OCI-LY1 (cell line): ENCODE results near the gene KANSL1.

Source experiments
- H2AFZ ChIP-seq: fragments of 200-600 bp; sonication (generic), shearing (Covaris generic); 2 replicates; pipeline ENCODE4 v1.6.0; 2014; ENCODE audit warnings: antibody characterized with exemption, mild to moderate bottlenecking, low read length
- H3F3A ChIP-seq: fragments of 200-600 bp; sonication (generic), shearing (Covaris generic); 2 replicates; pipeline ENCODE4 v1.6.0; 2014; ENCODE audit warnings: mild to moderate bottlenecking, antibody characterized with exemption, low read length, moderate library complexity; ENCODE audit not compliant: insufficient read depth
- H3K27ac ChIP-seq: fragments of 200-600 bp; sonication (generic); 2 replicates; pipeline ENCODE4 v1.5.1; 2014; ENCODE audit warnings: low read length, mixed run types, mild to moderate bottlenecking, low read depth; ENCODE audit not compliant: poor library complexity, severe bottlenecking
- H3K27me3 ChIP-seq: fragments of 200-600 bp; sonication (generic); 2 replicates; pipeline ENCODE4 v1.6.0; 2014; ENCODE audit warnings: antibody characterized with exemption, mild to moderate bottlenecking, low read length, moderate library complexity; ENCODE audit not compliant: insufficient read depth
- H3K36me3 ChIP-seq: fragments of 200-600 bp; sonication (generic); 2 replicates; pipeline ENCODE4 v1.6.1; 2014; ENCODE audit warnings: mild to moderate bottlenecking, antibody characterized with exemption, low read length, moderate library complexity, mixed read lengths; ENCODE audit not compliant: insufficient read depth
- H3K4me1 ChIP-seq: fragments of 200-600 bp; sonication (generic); 2 replicates; pipeline ENCODE4 v1.5.1; 2014; ENCODE audit warnings: mild to moderate bottlenecking, low read length, moderate library complexity; ENCODE audit not compliant: insufficient read depth, severe bottlenecking
- H3K4me2 ChIP-seq: fragments of 200-600 bp; sonication (generic), shearing (Covaris generic); 2 replicates; pipeline ENCODE4 v1.6.1; 2014; ENCODE audit warnings: low read length
- H3K4me3 ChIP-seq: fragments of 200-600 bp; sonication (generic); 2 replicates; pipeline ENCODE4 v1.5.1; 2014; ENCODE audit warnings: low read length, low read depth, mild to moderate bottlenecking, mixed read lengths; ENCODE audit not compliant: poor library complexity, severe bottlenecking
- H3K79me2 ChIP-seq: fragments of 200-600 bp; shearing (Covaris generic); 2 replicates; pipeline ENCODE4 v1.6.1; 2016; ENCODE audit warnings: mixed run types, low read length, mixed read lengths; ENCODE audit not compliant: insufficient read depth
- H3K9ac ChIP-seq: fragments of 200-600 bp; sonication (generic), shearing (Covaris generic); 2 replicates; pipeline ENCODE4 v1.6.1; 2014; ENCODE audit warnings: mild to moderate bottlenecking, low read length, mixed read lengths
- H3K9me2 ChIP-seq: fragments of 200-600 bp; sonication (generic), shearing (Covaris generic); 2 replicates; pipeline ENCODE4 v1.6.1; 2014; ENCODE audit warnings: low read depth, mild to moderate bottlenecking, low read length, mixed read lengths
- H3K9me3 ChIP-seq: fragments of 200-600 bp; shearing (Covaris generic); 2 replicates; pipeline ENCODE4 v1.6.1; 2014; ENCODE audit warnings: low read length, mixed read lengths
- H4K20me1 ChIP-seq: fragments of 200-600 bp; sonication (generic), shearing (Covaris generic); 2 replicates; pipeline ENCODE4 v1.6.0; 2016; ENCODE audit warnings: mild to moderate bottlenecking, low read length; ENCODE audit not compliant: insufficient read depth
- EZH2 ChIP-seq: fragments of 200-600 bp; sonication (generic), shearing (Covaris generic); IDR thresholded peaks from 2 replicates; pipeline ENCODE4 v1.8.0; 2017; ENCODE audit warnings: borderline replicate concordance, mixed run types, mild to moderate bottlenecking, antibody characterized with exemption, low read length, moderate library complexity, mixed read lengths
- TF ChIP-seq, protein P1 (sequence below): fragments of 200-600 bp; sonication (generic), shearing (Covaris generic); IDR thresholded peaks from 2 replicates; pipeline ENCODE4 v1.5.1; 2017; ENCODE audit warnings: mild to moderate bottlenecking, antibody characterized with exemption, low read length, moderate library complexity, mixed read lengths

KANSL1 gene

DNA sequence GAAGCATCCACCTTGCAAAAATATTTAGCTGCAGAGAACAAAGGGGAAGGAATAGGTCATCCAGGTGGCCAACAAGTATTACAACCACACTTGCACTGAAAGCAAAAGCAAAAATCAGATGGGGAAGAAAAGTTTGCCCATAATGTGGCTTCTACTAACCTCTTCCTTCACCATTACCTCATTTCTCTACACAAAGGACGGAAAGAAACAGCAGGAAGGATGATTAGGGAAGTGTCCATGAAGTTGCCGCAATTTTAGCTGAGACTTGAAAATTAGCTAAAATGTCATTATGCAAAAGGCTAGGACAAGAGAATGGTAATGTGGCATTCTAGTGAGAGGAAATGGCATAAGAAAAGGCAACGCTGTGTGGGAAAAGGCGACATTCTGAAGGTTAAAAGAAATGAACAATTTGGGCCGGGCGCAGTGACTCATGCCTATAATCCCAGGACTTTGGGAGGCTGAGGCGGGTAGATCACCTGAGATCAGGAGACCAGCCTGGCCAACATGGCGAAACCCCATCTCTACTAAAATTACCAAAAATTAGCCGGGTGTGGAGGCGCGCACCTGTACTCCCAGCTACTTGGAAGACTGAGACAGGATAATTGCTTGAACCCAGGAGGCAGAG, 13.7 kb downstream of the KANSL1 start:
- H3K4me3 ChIP-seq: no peak overlapping the region

DNA sequence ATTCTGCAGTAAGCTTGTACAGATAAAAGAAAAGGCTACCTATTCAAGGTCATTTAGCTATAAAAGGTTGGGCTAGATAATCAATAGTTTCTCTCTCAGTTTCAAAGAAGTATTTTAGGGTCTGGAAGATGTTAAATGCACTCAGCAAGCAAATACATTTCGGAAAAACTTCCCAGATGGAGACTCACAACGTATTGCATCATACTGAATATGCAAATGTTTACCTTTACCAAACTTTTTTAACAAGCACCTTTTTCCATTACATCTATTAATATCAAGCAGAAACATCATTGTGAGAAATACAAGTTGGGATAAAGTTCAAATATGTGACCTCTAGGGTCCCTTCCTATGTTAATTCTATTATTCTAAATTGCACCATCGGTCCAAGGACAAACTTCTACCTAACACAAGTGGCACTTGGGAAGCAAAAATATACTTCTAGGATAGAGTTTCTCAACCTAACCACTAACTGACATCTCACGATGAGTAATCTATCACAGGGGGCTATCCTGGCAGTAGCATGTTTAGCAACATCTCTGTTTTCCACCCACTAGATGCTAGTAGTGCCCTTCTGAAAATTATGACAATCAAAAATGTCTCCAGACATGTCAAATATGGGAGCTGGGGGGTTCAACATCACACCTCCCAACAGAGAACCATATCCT, 14.5 kb downstream of the KANSL1 start:
- H3K9ac ChIP-seq: no peak overlapping the region
- peaks cover 99% of the 10 kb centered on the region for H3K79me2 ChIP-seq
- H4K20me1 ChIP-seq: peaks cover 4% of the 10 kb centered on the region; the same call in 1 of the 2 replicates
- H3K9me3 ChIP-seq: no peaks in the 10 kb centered on the region
- H3K4me3 ChIP-seq: no peak overlapping the region
- H3K27ac ChIP-seq: no peak overlapping the region
- H2AFZ ChIP-seq: no peak overlapping the region
- TF ChIP-seq EZH2: no peak
- TF ChIP-seq, protein P1, sequence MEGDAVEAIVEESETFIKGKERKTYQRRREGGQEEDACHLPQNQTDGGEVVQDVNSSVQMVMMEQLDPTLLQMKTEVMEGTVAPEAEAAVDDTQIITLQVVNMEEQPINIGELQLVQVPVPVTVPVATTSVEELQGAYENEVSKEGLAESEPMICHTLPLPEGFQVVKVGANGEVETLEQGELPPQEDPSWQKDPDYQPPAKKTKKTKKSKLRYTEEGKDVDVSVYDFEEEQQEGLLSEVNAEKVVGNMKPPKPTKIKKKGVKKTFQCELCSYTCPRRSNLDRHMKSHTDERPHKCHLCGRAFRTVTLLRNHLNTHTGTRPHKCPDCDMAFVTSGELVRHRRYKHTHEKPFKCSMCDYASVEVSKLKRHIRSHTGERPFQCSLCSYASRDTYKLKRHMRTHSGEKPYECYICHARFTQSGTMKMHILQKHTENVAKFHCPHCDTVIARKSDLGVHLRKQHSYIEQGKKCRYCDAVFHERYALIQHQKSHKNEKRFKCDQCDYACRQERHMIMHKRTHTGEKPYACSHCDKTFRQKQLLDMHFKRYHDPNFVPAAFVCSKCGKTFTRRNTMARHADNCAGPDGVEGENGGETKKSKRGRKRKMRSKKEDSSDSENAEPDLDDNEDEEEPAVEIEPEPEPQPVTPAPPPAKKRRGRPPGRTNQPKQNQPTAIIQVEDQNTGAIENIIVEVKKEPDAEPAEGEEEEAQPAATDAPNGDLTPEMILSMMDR: no peak
- H3K27me3 ChIP-seq: no peaks in the 10 kb centered on the region
- peaks cover 6% of the 10 kb centered on the region; the same call in 1 of the 2 replicates for H3K36me3 ChIP-seq
- H3K4me2 ChIP-seq: no peak overlapping the region
- H3F3A ChIP-seq: no peaks in the 10 kb centered on the region
- H3K9me2 ChIP-seq: no peaks in the 10 kb centered on the region
- peaks cover 28% of the 10 kb centered on the region for H3K4me1 ChIP-seq

More for the DNA sequence above, 13.7 kb downstream of the KANSL1 start:
- Histone ChIP-seq H3K4me1 (peaks cover 28% of the 10 kb centered on the region), H4K20me1 (peaks cover 4% of the 10 kb centered on the region; the same call in 1 of the 2 replicates), H3K4me2 (no peak overlapping the region), H3K27ac (no peak overlapping the region), H3K9me3 (no peaks in the 10 kb centered on the region), H3K27me3 (no peaks in the 10 kb centered on the region), H3K36me3 (peaks cover 6% of the 10 kb centered on the region; the same call in 1 of the 2 replicates), H3K79me2 (peaks cover 99% of the 10 kb centered on the region), H2AFZ (no peak overlapping the region), H3K9me2 (no peaks in the 10 kb centered on the region), H3F3A (no peaks in the 10 kb centered on the region), H3K9ac (no peak overlapping the region)
- no peak for TF ChIP-seq EZH2
- TF ChIP-seq, protein P1: no peak

DNA sequence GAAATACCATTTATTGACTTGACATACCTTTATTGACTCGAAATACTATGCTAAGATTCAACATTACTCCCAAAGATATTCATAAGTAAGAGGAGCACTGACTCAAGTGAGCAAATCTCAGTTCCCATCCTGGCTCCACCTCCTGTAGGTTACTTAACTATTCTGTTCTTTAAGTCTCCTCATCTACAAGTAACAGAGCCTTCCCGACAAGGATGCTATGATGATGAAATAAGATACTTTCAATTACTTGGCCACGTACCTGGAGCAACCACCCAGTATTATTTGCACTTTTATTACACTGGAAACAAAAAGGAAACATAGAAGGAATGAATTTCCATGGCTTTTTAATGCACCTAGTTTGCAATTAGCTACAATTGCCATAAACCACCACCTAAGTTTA, 16.3 kb downstream of the KANSL1 start:
- Histone ChIP-seq H4K20me1 (no peaks in the 10 kb centered on the region), H3K4me1 (peaks cover 15% of the 10 kb centered on the region), H3K27ac (no peak overlapping the region), H3K9ac (no peak overlapping the region), H3K9me2 (no peaks in the 10 kb centered on the region), H3K9me3 (no peaks in the 10 kb centered on the region), H3K27me3 (no peaks in the 10 kb centered on the region), H3K4me2 (no peak overlapping the region), H3K79me2 (peaks cover 99% of the 10 kb centered on the region), H3F3A (no peaks in the 10 kb centered on the region), H3K36me3 (peaks cover 11% of the 10 kb centered on the region; the same call in 1 of the 2 replicates), H2AFZ (no peak overlapping the region), H3K4me3 (no peak overlapping the region)
- TF ChIP-seq, protein P1: no peak
- TF ChIP-seq EZH2: no peak
